ENCODE data around the gene ADCY1.
A peak's percentile ranks its signal among the peaks of the same experiment; 100 is the strongest.

ADCY1 gene

DNA sequence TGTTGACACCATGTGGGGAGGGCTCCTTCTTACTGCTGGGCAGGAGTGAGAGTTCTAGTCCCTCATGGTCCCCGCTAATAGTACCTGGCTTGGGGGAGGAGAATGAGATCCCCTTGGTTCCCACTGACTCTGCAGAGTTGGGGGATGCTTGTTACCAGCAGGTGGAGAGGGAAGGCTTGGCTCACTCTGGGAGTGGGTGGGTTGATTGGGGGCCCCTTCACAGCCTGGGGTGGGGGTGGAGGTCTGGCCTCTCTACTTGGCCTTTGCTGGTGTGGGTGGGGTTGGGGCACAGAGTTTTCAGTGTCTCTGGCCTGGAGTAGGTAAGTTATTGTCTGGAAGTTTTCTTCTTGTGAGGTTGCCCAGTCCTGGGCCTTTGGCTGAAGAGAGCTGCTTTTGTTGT, 31.9 kb downstream of the ADCY1 start:
- peaks cover 5% of the 10 kb centered on the region for H3K4me1 Mint-ChIP-seq
- DNase-seq, result no peak
- peaks cover 18% of the 10 kb centered on the region for H3K36me3 Mint-ChIP-seq (ENCODE audit: low read depth)

DNA sequence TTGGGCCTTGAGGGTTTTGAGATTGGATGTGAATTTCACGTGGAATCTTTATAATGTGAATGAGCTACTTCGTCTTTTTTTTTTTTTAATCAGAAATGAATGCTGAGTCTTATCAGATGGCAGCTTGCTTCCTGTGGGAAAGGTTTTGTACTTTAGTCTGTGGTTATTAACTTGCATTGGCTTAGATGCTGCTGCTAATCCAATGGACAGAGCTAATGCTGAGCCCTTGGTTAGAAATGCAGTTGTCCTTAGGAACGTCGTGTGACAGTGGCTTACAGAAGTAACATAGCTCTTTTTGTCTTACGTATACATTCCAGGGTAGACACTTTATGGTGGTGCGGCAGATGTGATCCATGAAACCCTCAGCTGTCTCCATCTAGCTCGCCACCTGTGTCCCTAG, 32.8 kb downstream of the ADCY1 start:
- no peak for DNase-seq
- H3K27me3 Mint-ChIP-seq (ENCODE audit: low read depth, poor library complexity), result peaks cover 4% of the 10 kb centered on the region

More for the DNA sequence above, 31.9 kb downstream of the ADCY1 start:
- peaks cover 25% of the 10 kb centered on the region for H3K9me3 Mint-ChIP-seq
- TF ChIP-seq, protein P1, sequence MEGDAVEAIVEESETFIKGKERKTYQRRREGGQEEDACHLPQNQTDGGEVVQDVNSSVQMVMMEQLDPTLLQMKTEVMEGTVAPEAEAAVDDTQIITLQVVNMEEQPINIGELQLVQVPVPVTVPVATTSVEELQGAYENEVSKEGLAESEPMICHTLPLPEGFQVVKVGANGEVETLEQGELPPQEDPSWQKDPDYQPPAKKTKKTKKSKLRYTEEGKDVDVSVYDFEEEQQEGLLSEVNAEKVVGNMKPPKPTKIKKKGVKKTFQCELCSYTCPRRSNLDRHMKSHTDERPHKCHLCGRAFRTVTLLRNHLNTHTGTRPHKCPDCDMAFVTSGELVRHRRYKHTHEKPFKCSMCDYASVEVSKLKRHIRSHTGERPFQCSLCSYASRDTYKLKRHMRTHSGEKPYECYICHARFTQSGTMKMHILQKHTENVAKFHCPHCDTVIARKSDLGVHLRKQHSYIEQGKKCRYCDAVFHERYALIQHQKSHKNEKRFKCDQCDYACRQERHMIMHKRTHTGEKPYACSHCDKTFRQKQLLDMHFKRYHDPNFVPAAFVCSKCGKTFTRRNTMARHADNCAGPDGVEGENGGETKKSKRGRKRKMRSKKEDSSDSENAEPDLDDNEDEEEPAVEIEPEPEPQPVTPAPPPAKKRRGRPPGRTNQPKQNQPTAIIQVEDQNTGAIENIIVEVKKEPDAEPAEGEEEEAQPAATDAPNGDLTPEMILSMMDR (IDR thresholded peaks at IDR 0.05), result no peak
- H3K4me3 Mint-ChIP-seq, result no peak overlapping the region
- H3K27me3 Mint-ChIP-seq (ENCODE audit: low read depth, poor library complexity), result peaks cover 4% of the 10 kb centered on the region
- no peak overlapping the region for H3K27ac Mint-ChIP-seq

DNA sequence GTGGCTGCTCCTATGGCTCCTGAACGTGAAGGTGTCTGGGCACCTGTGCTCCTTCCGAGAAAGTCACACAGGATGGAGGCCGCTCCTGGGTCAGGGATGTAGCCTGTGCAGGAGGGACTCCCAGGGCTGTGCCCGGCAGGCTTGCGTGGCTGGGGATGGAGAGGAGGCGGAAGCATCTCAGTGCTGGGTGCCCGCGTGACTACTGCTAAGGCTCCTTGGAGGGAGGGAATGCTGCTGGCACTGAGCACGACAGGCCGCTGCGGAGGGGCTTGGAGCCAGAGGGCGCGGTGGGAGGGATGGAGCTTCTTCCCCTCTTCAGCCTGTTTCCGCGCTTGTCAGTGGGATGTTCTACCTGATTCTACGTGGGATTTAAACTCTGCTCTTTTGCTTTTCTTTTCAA, 35.0 kb downstream of the ADCY1 start:
- H3K4me1 Mint-ChIP-seq, result peaks cover 5% of the 10 kb centered on the region
- H3K27ac Mint-ChIP-seq, result no peak overlapping the region
- no peak overlapping the region for H3K4me3 Mint-ChIP-seq
- peaks cover 49% of the 10 kb centered on the region for H3K36me3 Mint-ChIP-seq (ENCODE audit: low read depth)
- no peak for DNase-seq
- peaks cover 7% of the 10 kb centered on the region for H3K27me3 Mint-ChIP-seq (ENCODE audit: low read depth, poor library complexity)
- H3K9me3 Mint-ChIP-seq, result peaks cover 53% of the 10 kb centered on the region
- TF ChIP-seq, protein P1 (IDR thresholded peaks at IDR 0.05), result no peak

More for the DNA sequence above, 32.8 kb downstream of the ADCY1 start:
- H3K9me3 Mint-ChIP-seq, result peaks cover 32% of the 10 kb centered on the region
- TF ChIP-seq, protein P1 (IDR thresholded peaks at IDR 0.05), result no peak
- no peak overlapping the region for H3K27ac Mint-ChIP-seq
- H3K36me3 Mint-ChIP-seq (ENCODE audit: low read depth), result peaks cover 27% of the 10 kb centered on the region
- peaks cover 5% of the 10 kb centered on the region for H3K4me1 Mint-ChIP-seq
- H3K4me3 Mint-ChIP-seq, result no peak overlapping the region

DNA sequence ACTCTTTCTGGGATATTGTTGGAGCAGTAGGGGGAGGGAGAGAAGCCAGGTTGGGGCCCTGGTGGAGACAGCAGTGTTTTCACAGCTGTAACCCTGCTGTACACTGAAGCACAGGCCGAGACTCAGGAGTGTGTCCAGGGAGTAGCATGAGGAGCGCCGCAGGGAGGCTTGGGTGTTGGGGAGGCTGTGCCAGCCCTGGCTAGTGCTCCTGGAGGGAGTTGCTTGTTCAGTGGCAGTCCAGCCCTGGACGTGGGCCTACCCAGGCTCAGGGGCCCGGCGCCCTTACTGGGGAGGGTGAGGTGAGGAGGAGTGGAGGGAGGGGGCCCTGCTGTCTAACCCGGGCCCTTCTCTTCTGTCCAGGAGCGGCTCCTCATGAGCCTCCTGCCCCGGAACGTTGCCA, 35.9 kb downstream of the ADCY1 start:
- DNase-seq, result no peak
- peaks cover 58% of the 10 kb centered on the region for H3K36me3 Mint-ChIP-seq (ENCODE audit: low read depth)
- TF ChIP-seq, protein P1 (IDR thresholded peaks at IDR 0.05), result no peak
- peak overlapping the region; percentile 20 for H3K4me3 Mint-ChIP-seq
- peaks cover 59% of the 10 kb centered on the region for H3K9me3 Mint-ChIP-seq
- H3K4me1 Mint-ChIP-seq, result peaks cover 5% of the 10 kb centered on the region
- H3K27ac Mint-ChIP-seq, result peak overlapping the region; percentile 65
- H3K27me3 Mint-ChIP-seq (ENCODE audit: low read depth, poor library complexity), result peaks cover 7% of the 10 kb centered on the region

DNA sequence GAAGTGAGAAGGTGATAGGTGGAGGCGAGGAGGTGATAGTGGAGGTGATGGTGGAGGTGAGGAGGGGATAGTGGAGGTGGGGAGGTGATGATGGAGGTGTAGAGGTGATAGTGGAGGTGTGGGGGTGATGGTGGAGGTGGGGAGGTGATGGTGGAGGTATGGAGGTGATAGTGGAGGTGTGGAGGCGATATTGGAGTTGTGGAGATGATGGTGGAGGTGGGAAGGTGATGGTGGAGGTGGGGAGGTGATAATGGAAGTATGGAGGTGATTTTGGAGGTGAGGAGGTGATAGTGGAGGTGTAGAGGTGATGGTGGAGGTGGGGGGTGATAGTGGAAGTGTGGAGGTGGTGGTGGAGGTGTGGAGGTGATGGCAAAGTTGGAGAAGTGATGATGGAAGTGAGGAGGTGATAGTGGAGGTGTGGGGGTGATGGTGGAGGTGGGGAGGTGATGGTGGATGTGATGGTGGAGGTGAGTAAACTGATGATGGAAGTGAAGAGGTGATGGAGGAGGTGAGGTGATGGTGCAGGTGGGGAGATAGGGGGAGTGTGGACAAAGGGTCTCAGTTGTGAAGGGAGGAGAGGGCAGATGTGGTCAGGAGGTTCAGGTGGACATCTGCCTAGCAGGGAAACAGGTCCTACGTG, 36.6 kb downstream of the ADCY1 start:
- Mint-ChIP-seq H3K4me3 (no peak overlapping the region), H3K36me3 (ENCODE audit: low read depth) (peaks cover 63% of the 10 kb centered on the region), H3K27me3 (ENCODE audit: low read depth, poor library complexity) (peaks cover 4% of the 10 kb centered on the region), H3K9me3 (peaks cover 60% of the 10 kb centered on the region), H3K4me1 (peaks cover 5% of the 10 kb centered on the region), H3K27ac (no peak overlapping the region)
- no peak for DNase-seq
- TF ChIP-seq, protein P1 (IDR thresholded peaks at IDR 0.05), result no peak

DNA sequence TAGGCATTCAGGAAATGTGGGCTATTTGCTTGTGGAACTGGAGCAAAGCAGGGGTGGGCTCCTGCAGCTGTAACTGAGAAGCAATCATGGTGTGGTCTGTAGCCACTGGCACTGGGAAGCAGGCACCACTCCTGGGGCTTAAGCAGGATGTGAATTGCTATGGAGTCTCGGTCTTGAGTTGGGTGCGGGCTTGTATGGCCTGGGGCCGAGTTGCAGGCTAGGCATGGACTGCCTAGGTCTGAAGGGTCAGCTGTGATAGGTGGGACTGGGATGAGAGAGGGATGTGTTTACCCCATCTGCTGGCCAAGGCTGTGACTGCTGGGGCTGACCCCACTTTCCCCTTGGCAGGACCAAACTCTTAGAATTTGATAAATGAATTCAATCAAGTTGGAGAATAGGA, 43.0 kb downstream of the ADCY1 start:
- Mint-ChIP-seq H3K27me3 (ENCODE audit: low read depth, poor library complexity) (peaks cover 2% of the 10 kb centered on the region), H3K27ac (no peak overlapping the region), H3K9me3 (peaks cover 76% of the 10 kb centered on the region), H3K4me3 (no peak overlapping the region), H3K4me1 (no peaks in the 10 kb centered on the region), H3K36me3 (ENCODE audit: low read depth) (peaks cover 49% of the 10 kb centered on the region)
- TF ChIP-seq, protein P1 (IDR thresholded peaks at IDR 0.05), result no peak
- no peak for DNase-seq
